HG03442 (cell line): ENCODE measurements around the gene LYRM1.
"Not testable (repeated sequence)": the region's sequence is repeated elsewhere in the genome, so short reads cannot be mapped to it uniquely, and the experiment has no call there.

Experiments
- ATAC-seq: cut with Tn5 transposase; IDR thresholded peaks from one replicate; pipeline ENCODE4 v1.9.1; 2021; ENCODE audit warnings: mild to moderate bottlenecking, moderate library complexity; ENCODE audit not compliant: unreplicated experiment

LYRM1 gene

GRCh38 chr16:20971401-20971800 lies 70.8 kb downstream of the LYRM1 start:
- ATAC-seq: no peak

GRCh38 chr16:20973201-20973600 lies 72.6 kb downstream of the LYRM1 start:
- not testable (repeated sequence) for ATAC-seq
